Pancreas (tissue), 10 donors: ENCODE data around the gene ICE2. TPM values are rescaled to one million over a fixed set of nuclear protein-coding genes. Genes with fewer than 3 reads are reported as not detected.
"Not testable (repeated sequence)": the region's sequence is repeated elsewhere in the genome, so short reads cannot be mapped to it uniquely, and the experiment has no call there.

Experiments
- ATAC-seq, 4 donors: fragments of 200-7000 bp; cut with Tn5 transposase; one replicate each; pipeline versions ENCODE4 v1.8.0 to v1.9.1; 2020; ENCODE audit warnings: mild to moderate bottlenecking in 4 of 4, moderate library complexity in 4 of 4
- DNase-seq, 6 donors: peaks; one replicate each; pipeline ENCODE4 v3.0.0-alpha.2; 2020
- FAIRE-seq: peaks from 2 replicates; lab custom pipeline; 2012; peaks lifted over from hg19 to GRCh38; lab: Jason Lieb, UNC
- H3K27ac ChIP-seq, 4 donors: fragments of 200-600 bp; sonication (generic); 1 replicate in 3 of 4; 2 replicates in 1 of 4; pipeline versions ENCODE4 v1.5.0 to v1.8.0; 2020
- H3K27me3 ChIP-seq, 4 donors: fragments of 200-600 bp; one replicate each; pipeline ENCODE4 v1.8.0; 2021
- H3K36me3 ChIP-seq, 3 donors: fragments of 200-600 bp; sonication (generic) in 1 of 3; one replicate each; pipeline versions ENCODE4 v1.5.0 to v1.8.0; 2020 to 2021
- H3K4me1 ChIP-seq, 3 donors: fragments of 200-600 bp; one replicate each; pipeline ENCODE4 v1.8.0; 2021
- H3K4me3 ChIP-seq, 4 donors: fragments of 200-600 bp; sonication (generic) in 2 of 4; one replicate each; pipeline versions ENCODE4 v1.5.0 to v1.8.0; 2020 to 2021
- H3K9me3 ChIP-seq, 4 donors: fragments of 200-600 bp; one replicate each; pipeline ENCODE4 v1.8.0; 2021
- CTCF ChIP-seq, 4 donors: fragments of 200-600 bp; sonication (generic) in 3 of 4; IDR thresholded peaks; one replicate each; pipeline versions ENCODE4 v1.5.0 to v1.8.0; 2021; ENCODE audit warnings: antibody characterized with exemption in 4 of 4
- WGBS, 2 donors: extraction: QIAGEN DNeasy Blood & Tissue Kit; methylation state at CpG; one replicate each; pipeline ENCODE4 v1.1.7; 2013; 5-methylcytosine and 5-hydroxymethylcytosine counted together
- intact Hi-C, 3 donors: fragments of 100-400 bp; cut with DNase I; formaldehyde crosslinking; loops; one replicate each; pipeline versions ENCODE4 v1.11.1 to v1.14.2; 2022
- polyA plus RNA-seq, 2 donors: library from polyadenylated mRNA; stranded (reverse); fragments of 200-250 nt; gene quantifications; one replicate each; pipeline ENCODE4 v1.2.3, GENCODE V29; 2013
- total RNA-seq, 6 donors: library from RNA; stranded (reverse); fragmentation: NEBNext Ultra II Directional in 4 of 6; extraction: Animal tissue kit (Norgen Biotek cat#: 25700) in 4 of 6; gene quantifications; one replicate each; pipeline versions ENCODE4 v1.2.1 to v1.2.4, GENCODE V29; 2021 to 2023
- donor health status: healthy with polysubstance abuse.
- donor health status: DM: no; HTN: no; CAD: no; lungs with moderate emphysema.
- donor health status: DM: no; HTN: no; CAD: no.
- donor health status: control.
- donor health status: control.
- donor health status: Bipolar disorder and iron deficiency.
- donor health status: DM: yes; HTN: yes; CAD: no.
- donor health status: DM: no; HTN: no; CAD: no.
- donor health status: DM: no; HTN: no; CAD: no.
- donor health status: DM: yes; HTN: yes; CAD: no.

The ICE2 gene
- total and polyA plus RNA-seq, 8 donors: 6.7 to 28.9 (median 19.0) TPM

GRCh38 chr15:60406513-60407414 is 72.2 kb downstream of the ICE2 start:
- H3K9me3 ChIP-seq: no peaks in the 10 kb centered on the region
- H3K36me3 ChIP-seq: no peaks in the 10 kb centered on the region
- no peak overlapping the region for H3K27ac ChIP-seq
- no peak overlapping the region for H3K4me3 ChIP-seq
- intact Hi-C loops: no loop called here
- no peak for TF ChIP-seq CTCF (IDR thresholded peaks at IDR 0.05)
- ATAC-seq (no peak), FAIRE-seq (no peak), DNase-seq (no peak)
- H3K27me3 ChIP-seq: no peaks in the 10 kb centered on the region
- peaks cover 0 to 18% (median 0%) of the 10 kb centered on the region in 3 donors for H3K4me1 ChIP-seq
- WGBS, 2 donors: 83 to 85% methylated on average over 2 of the region's 2 CpGs

GRCh38 chr15:60405399-60405798 is 73.5 kb downstream of the ICE2 start:
- intact Hi-C loops: no loop called here
- WGBS, 2 donors: 40 to 47% methylated on average over 2 of the region's 2 CpGs
- no peak for TF ChIP-seq CTCF (IDR thresholded peaks at IDR 0.05)
- ATAC-seq (no peak), FAIRE-seq (no peak), DNase-seq (no peak)
- H3K4me1 ChIP-seq: peaks cover 0 to 18% (median 0%) of the 10 kb centered on the region in 3 donors
- no peaks in the 10 kb centered on the region for H3K9me3 ChIP-seq
- H3K27ac ChIP-seq: no peak overlapping the region
- no peaks in the 10 kb centered on the region for H3K36me3 ChIP-seq
- no peak overlapping the region for H3K4me3 ChIP-seq
- H3K27me3 ChIP-seq: no peaks in the 10 kb centered on the region

GRCh38 chr15:60404351-60404750 is 74.6 kb downstream of the ICE2 start:
- 92 to 96% methylated on average over 12 of the region's 12 CpGs for WGBS, 2 donors
- ATAC-seq, DNase-seq, H3K27me3 ChIP-seq, FAIRE-seq, H3K9me3 ChIP-seq, H3K4me3 ChIP-seq, H3K27ac ChIP-seq, intact Hi-C loops, H3K36me3 ChIP-seq: not testable (repeated sequence)
- H3K4me1 ChIP-seq: peaks cover 0 to 18% (median 0%) of the 10 kb centered on the region in 3 donors

- H3K36me3 ChIP-seq: no peaks in the 10 kb centered on the region
- DNase-seq: no peak
- no peak overlapping the region for H3K27ac ChIP-seq
- no peaks in the 10 kb centered on the region for H3K27me3 ChIP-seq
- FAIRE-seq: no peak
- 33 to 44% methylated on average over 3 of the region's 3 CpGs for WGBS, 2 donors
- no peaks in the 10 kb centered on the region for H3K9me3 ChIP-seq
- intact Hi-C loops: no loop called here
- no peak overlapping the region for H3K4me3 ChIP-seq
- no peak for TF ChIP-seq CTCF (IDR thresholded peaks at IDR 0.05)
- H3K4me1 ChIP-seq: no peaks in the 10 kb centered on the region
- no peak for ATAC-seq
Observed at GRCh38 chr15:60400944-60401343, 78.0 kb downstream of the ICE2 start.

GRCh38 chr15:60399931-60400330 is 79.0 kb downstream of the ICE2 start:
- WGBS, 2 donors: 53 to 73% methylated on average over 1 of the region's 1 CpG
- Histone ChIP-seq H3K9me3 (no peaks in the 10 kb centered on the region), H3K4me1 (peaks cover 0 to 2% (median under 1%) of the 10 kb centered on the region in 3 donors), H3K4me3 (no peak overlapping the region), H3K27me3 (no peaks in the 10 kb centered on the region), H3K36me3 (no peaks in the 10 kb centered on the region), H3K27ac (no peak overlapping the region)
- FAIRE-seq (no peak), ATAC-seq (no peak), DNase-seq (no peak)
- TF ChIP-seq CTCF (IDR thresholded peaks at IDR 0.05): no peak
- intact Hi-C loops: no loop called here
